Measurements from ENCODE around the gene RAMAC. TPM values are rescaled to one million over a fixed set of nuclear protein-coding genes. Genes with fewer than 3 reads are reported as not detected.

RAMAC gene
- polyA plus RNA-seq, 1 donor from 2014 or later, result 116 TPM

DNA sequence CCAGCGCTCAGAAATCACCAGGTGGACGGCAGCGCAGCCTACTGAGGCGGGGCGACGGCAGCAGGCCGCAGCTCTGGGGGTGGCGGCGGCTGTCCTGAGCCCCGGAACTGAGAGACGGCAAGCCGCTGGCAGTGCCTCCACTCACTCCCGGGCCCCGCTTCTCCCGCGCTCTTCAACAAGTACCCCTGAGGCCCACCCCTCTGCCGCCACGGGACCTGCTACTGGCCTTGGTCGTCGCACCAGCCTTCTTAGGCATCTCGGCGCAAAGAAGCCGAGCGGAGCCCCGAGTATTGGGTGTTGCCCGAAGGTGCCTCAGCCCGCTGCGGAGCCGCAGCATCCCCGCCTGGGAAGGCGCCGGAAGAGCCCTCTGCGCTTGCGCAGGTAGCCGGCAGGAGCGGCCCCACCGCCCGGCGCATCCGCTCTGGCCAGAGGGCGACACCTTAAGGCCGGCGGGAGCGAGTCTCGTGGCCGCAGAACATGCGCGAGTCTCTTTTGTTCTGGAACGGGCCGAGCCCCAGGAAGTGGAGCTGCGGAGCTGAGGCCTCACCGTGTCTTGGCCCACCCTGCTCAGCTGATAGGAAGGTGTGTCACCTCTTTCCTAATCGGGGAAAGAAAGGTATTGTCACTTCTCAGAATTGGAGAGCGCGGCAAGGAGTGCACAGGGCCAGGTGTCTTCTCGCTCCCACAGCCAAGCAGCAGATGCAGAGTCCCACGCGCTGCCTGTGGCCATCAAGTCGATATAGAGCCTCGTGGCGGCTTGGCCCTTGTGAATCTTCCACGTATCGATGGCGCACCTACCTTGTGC lies 25.5 kb downstream of the RAMAC start, which contains the start of gene C15orf40:
TSS of gene C15orf40 (minus strand) at position 369 of the 805 bp plus-strand sequence. CDS start at position 337, 32 bp downstream.
- Histone ChIP-seq H3K9me2 (ENCODE audit: insufficient read depth, low read length) (no peaks in the 10 kb centered on the region), H3K27me3 (ENCODE audit: insufficient read depth, low read depth, low read length) (no peaks in the 10 kb centered on the region), H3K4me2 (ENCODE audit: low read length) (peak within 1 kb of the TSS; percentile 79), H2AFZ (ENCODE audit: low read depth, low read length) (peak within 1 kb of the TSS; percentile 90), H3F3A (ENCODE audit: insufficient read depth, low read length, poor library complexity, severe bottlenecking) (peaks cover 4% of the 10 kb centered on the region), H3K4me3 (ENCODE audit: low read length) (peak within 1 kb of the TSS; percentile 92), H3K9me3 (ENCODE audit: low read length) (no peaks in the 10 kb centered on the region), H4K20me1 (ENCODE audit: insufficient read depth) (no peaks in the 10 kb centered on the region), H3K36me3 (ENCODE audit: insufficient read depth, low read length) (no peaks in the 10 kb centered on the region), H3K79me2 (replicated peaks; ENCODE audit: insufficient read depth, low read length) (peaks cover 17% of the 10 kb centered on the region), H3K9ac (ENCODE audit: low read length) (peak within 1 kb of the TSS; percentile 96), H3K27ac (ENCODE audit: low read length) (peak within 1 kb of the TSS; percentile 93)
- TF ChIP-seq EZH2 (IDR thresholded peaks at IDR 0.05; ENCODE audit: borderline replicate concordance, insufficient read depth, low read length, poor library complexity, severe bottlenecking) (no peak), RAD21 (conservative IDR thresholded peaks at IDR 0.05) (peak; percentile 49), TAF1 (IDR thresholded peaks at IDR 0.05; ENCODE audit: low read depth) (peak; percentile 63), SMC3 (conservative IDR thresholded peaks at IDR 0.05; ENCODE audit: poor library complexity) (peak; percentile 6), POLR2AphosphoS5 (IDR thresholded peaks at IDR 0.05) (peak; percentile 90), EP300 (conservative IDR thresholded peaks at IDR 0.05; ENCODE audit: poor library complexity, severe bottlenecking) (no peak), MXI1 (conservative IDR thresholded peaks at IDR 0.05; ENCODE audit: poor library complexity, severe bottlenecking) (peak; percentile 74)
- TF ChIP-seq, protein P1, sequence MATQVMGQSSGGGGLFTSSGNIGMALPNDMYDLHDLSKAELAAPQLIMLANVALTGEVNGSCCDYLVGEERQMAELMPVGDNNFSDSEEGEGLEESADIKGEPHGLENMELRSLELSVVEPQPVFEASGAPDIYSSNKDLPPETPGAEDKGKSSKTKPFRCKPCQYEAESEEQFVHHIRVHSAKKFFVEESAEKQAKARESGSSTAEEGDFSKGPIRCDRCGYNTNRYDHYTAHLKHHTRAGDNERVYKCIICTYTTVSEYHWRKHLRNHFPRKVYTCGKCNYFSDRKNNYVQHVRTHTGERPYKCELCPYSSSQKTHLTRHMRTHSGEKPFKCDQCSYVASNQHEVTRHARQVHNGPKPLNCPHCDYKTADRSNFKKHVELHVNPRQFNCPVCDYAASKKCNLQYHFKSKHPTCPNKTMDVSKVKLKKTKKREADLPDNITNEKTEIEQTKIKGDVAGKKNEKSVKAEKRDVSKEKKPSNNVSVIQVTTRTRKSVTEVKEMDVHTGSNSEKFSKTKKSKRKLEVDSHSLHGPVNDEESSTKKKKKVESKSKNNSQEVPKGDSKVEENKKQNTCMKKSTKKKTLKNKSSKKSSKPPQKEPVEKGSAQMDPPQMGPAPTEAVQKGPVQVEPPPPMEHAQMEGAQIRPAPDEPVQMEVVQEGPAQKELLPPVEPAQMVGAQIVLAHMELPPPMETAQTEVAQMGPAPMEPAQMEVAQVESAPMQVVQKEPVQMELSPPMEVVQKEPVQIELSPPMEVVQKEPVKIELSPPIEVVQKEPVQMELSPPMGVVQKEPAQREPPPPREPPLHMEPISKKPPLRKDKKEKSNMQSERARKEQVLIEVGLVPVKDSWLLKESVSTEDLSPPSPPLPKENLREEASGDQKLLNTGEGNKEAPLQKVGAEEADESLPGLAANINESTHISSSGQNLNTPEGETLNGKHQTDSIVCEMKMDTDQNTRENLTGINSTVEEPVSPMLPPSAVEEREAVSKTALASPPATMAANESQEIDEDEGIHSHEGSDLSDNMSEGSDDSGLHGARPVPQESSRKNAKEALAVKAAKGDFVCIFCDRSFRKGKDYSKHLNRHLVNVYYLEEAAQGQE (IDR thresholded peaks at IDR 0.05; ENCODE audit: borderline replicate concordance), result peak; percentile 66
- TF ChIP-seq, protein P2, sequence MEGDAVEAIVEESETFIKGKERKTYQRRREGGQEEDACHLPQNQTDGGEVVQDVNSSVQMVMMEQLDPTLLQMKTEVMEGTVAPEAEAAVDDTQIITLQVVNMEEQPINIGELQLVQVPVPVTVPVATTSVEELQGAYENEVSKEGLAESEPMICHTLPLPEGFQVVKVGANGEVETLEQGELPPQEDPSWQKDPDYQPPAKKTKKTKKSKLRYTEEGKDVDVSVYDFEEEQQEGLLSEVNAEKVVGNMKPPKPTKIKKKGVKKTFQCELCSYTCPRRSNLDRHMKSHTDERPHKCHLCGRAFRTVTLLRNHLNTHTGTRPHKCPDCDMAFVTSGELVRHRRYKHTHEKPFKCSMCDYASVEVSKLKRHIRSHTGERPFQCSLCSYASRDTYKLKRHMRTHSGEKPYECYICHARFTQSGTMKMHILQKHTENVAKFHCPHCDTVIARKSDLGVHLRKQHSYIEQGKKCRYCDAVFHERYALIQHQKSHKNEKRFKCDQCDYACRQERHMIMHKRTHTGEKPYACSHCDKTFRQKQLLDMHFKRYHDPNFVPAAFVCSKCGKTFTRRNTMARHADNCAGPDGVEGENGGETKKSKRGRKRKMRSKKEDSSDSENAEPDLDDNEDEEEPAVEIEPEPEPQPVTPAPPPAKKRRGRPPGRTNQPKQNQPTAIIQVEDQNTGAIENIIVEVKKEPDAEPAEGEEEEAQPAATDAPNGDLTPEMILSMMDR (IDR thresholded peaks at IDR 0.05; ENCODE audit: poor library complexity, severe bottlenecking), result peak; percentile 83

- TF ChIP-seq EP300 (conservative IDR thresholded peaks at IDR 0.05; ENCODE audit: poor library complexity, severe bottlenecking), result no peak
- no peak for TF ChIP-seq SMC3 (conservative IDR thresholded peaks at IDR 0.05; ENCODE audit: poor library complexity)
- TF ChIP-seq EZH2 (IDR thresholded peaks at IDR 0.05; ENCODE audit: borderline replicate concordance, insufficient read depth, low read length, poor library complexity, severe bottlenecking), result no peak
- TF ChIP-seq, protein P2 (IDR thresholded peaks at IDR 0.05; ENCODE audit: poor library complexity, severe bottlenecking), result no peak
- TF ChIP-seq, protein P1 (IDR thresholded peaks at IDR 0.05; ENCODE audit: borderline replicate concordance), result no peak
- TF ChIP-seq TAF1 (IDR thresholded peaks at IDR 0.05; ENCODE audit: low read depth), result no peak
- TF ChIP-seq MXI1 (conservative IDR thresholded peaks at IDR 0.05; ENCODE audit: poor library complexity, severe bottlenecking), result no peak
- no peak for TF ChIP-seq POLR2AphosphoS5 (IDR thresholded peaks at IDR 0.05)
- TF ChIP-seq RAD21 (conservative IDR thresholded peaks at IDR 0.05), result no peak
- H3K4me2 ChIP-seq (ENCODE audit: low read length), result peak overlapping the region; percentile 53
- H3K4me3 ChIP-seq (ENCODE audit: low read length), result peak overlapping the region; percentile 92
- no peaks in the 10 kb centered on the region for H3K27me3 ChIP-seq (ENCODE audit: insufficient read depth, low read depth, low read length)
- no peaks in the 10 kb centered on the region for H3K9me2 ChIP-seq (ENCODE audit: insufficient read depth, low read length)
- peak overlapping the region; percentile 90 for H2AFZ ChIP-seq (ENCODE audit: low read depth, low read length)
- no peaks in the 10 kb centered on the region for H3K36me3 ChIP-seq (ENCODE audit: insufficient read depth, low read length)
- H3K9ac ChIP-seq (ENCODE audit: low read length), result peak overlapping the region; percentile 96
- H3K27ac ChIP-seq (ENCODE audit: low read length), result peak overlapping the region; percentile 93
- H3F3A ChIP-seq (ENCODE audit: insufficient read depth, low read length, poor library complexity, severe bottlenecking), result peaks cover 4% of the 10 kb centered on the region
- peaks cover 17% of the 10 kb centered on the region for H3K79me2 ChIP-seq (replicated peaks; ENCODE audit: insufficient read depth, low read length)
- no peaks in the 10 kb centered on the region for H4K20me1 ChIP-seq (ENCODE audit: insufficient read depth)
- no peaks in the 10 kb centered on the region for H3K9me3 ChIP-seq (ENCODE audit: low read length)
Measured at GRCh38 chr15:83012076-83012426, 26.0 kb downstream of the RAMAC start.
